HCT116 (cell line): ENCODE results near the gene PRDM11. TPM values are rescaled to one million over a fixed set of nuclear protein-coding genes. Genes with fewer than 3 reads are reported as not detected.

Experiments used
- ATAC-seq: fragments of 200-7000 bp; cut with Tn5 transposase; 2 replicates; pipeline ENCODE4 v1.9.1; 2020; ENCODE audit warnings: mild to moderate bottlenecking, moderate library complexity
- BruUV-seq: library from RNA; stranded (reverse); fragments of 400-500 nt; replicated peaks from 2 replicates; lab custom pipeline; 2021; lab: Mats Ljungman, UMichigan
- CTCF ChIA-PET: fragments of 300-600 bp; sonication (Branson Sonifier 250); formaldehyde crosslinking; loops from one replicate; lab custom pipeline; 2021; ENCODE audit warnings: antibody characterized with exemption; lab: Charles Lee
- POLR2A ChIA-PET: fragments of 300-600, 350-600 bp; sonication (Branson Sonifier 250); formaldehyde crosslinking; loops from one replicate; lab custom pipeline; 2021; ENCODE audit warnings: antibody characterized with exemption; lab: Charles Lee
- RAD21 ChIA-PET, 2 experiments: fragments of 300-600 bp; sonication (Branson Sonifier 250); formaldehyde crosslinking; loops; one replicate each; lab custom pipeline; 2023; ENCODE audit warnings: low total read pairs in 2 of 2; ENCODE audit not compliant: uncharacterized antibody in 2 of 2, unreplicated experiment in 2 of 2, low non-redundant PET in 1 of 2; lab: Charles Lee
- DNase-seq: peaks from one replicate; pipeline ENCODE4 v3.0.0-alpha.2; 2010; ENCODE audit warnings: low read depth, low spot score
- H2AFZ ChIP-seq: fragments of 200-600 bp; shearing (Covaris generic), sonication (generic); 2 replicates; pipeline ENCODE4 v1.6.1; 2017; ENCODE audit warnings: low read depth, mixed run types, mixed read lengths, antibody characterized with exemption, low read length; ENCODE audit not compliant: poor library complexity, severe bottlenecking
- H3K27ac ChIP-seq: 2 replicates; pipeline ENCODE4 v1.5.1; 2012; ENCODE audit warnings: low read depth, low read length
- H3K27me3 ChIP-seq: fragments of 200-600 bp; sonication (generic); 2 replicates; pipeline ENCODE4 v1.6.1; 2016; ENCODE audit warnings: mixed run types, low read length, mixed read lengths; ENCODE audit not compliant: insufficient read depth
- H3K36me3 ChIP-seq, 2 experiments: fragments of 200-500 bp in 1 of 2; fragments of 200-600 bp in 1 of 2; sonication (Bioruptor generic) in 1 of 2; sonication (generic) in 1 of 2; 2 replicates each; pipeline versions ENCODE4 v1.5.1 to v1.6.1; 2014 to 2016; ENCODE audit warnings: low read length in 2 of 2, inconsistent platforms in 1 of 2, mixed read lengths in 1 of 2, mixed run types in 1 of 2; ENCODE audit not compliant: insufficient read depth in 2 of 2, control insufficient read depth in 1 of 2
- H3K4me1 ChIP-seq, 2 experiments: fragments of 200-600 bp in 1 of 2; sonication (generic) in 1 of 2; 2 replicates each; pipeline versions ENCODE4 v1.5.1 to v1.6.1; 2012 to 2017; ENCODE audit warnings: low read length in 2 of 2, inconsistent platforms in 1 of 2, mild to moderate bottlenecking in 1 of 2, mixed read lengths in 1 of 2, mixed run types in 1 of 2, moderate library complexity in 1 of 2; ENCODE audit not compliant: insufficient read depth in 2 of 2, control insufficient read depth in 1 of 2
- H3K4me2 ChIP-seq: fragments of 200-600 bp; sonication (generic); 2 replicates; pipeline ENCODE4 v1.6.1; 2017; ENCODE audit warnings: mixed run types, low read length, mixed read lengths
- H3K4me3 ChIP-seq, 2 experiments: fragments of 200-600 bp in 1 of 2; sonication (generic) in 1 of 2; replicated peaks in 1 of 2; 2 replicates each; pipeline ENCODE4 v1.5.1; 2011 to 2016; ENCODE audit warnings: low read length in 2 of 2, control low read depth in 1 of 2, low read depth in 1 of 2, mild to moderate bottlenecking in 1 of 2, mixed read lengths in 1 of 2, mixed run types in 1 of 2
- H3K79me2 ChIP-seq: fragments of 200-600 bp; sonication (generic); 2 replicates; pipeline ENCODE4 v1.6.1; 2017; ENCODE audit warnings: mild to moderate bottlenecking, mixed run types, low read length, moderate library complexity, mixed read lengths; ENCODE audit not compliant: insufficient read depth
- H3K9ac ChIP-seq: fragments of 200-600 bp; sonication (generic); 2 replicates; pipeline ENCODE4 v1.6.1; 2016; ENCODE audit warnings: low read length, mixed read lengths
- H3K9me2 ChIP-seq: fragments of 200-600 bp; sonication (generic), shearing (Covaris generic); 2 replicates; pipeline ENCODE4 v1.6.1; 2017; ENCODE audit warnings: mixed run types, mild to moderate bottlenecking, moderate library complexity; ENCODE audit not compliant: insufficient read depth
- H3K9me3 ChIP-seq, 2 experiments: fragments of 200-500 bp in 1 of 2; fragments of 200-600 bp in 1 of 2; sonication (Bioruptor generic) in 1 of 2; sonication (generic) in 1 of 2; 2 replicates each; pipeline ENCODE4 v1.6.1; 2014 to 2017; ENCODE audit warnings: low read length in 2 of 2, mixed read lengths in 2 of 2, inconsistent platforms in 1 of 2, low read depth in 1 of 2, mild to moderate bottlenecking in 1 of 2, mixed run types in 1 of 2, moderate library complexity in 1 of 2; ENCODE audit not compliant: control insufficient read depth in 1 of 2, insufficient read depth in 1 of 2
- H4K20me1 ChIP-seq: fragments of 200-600 bp; sonication (generic), shearing (Covaris generic); 2 replicates; pipeline ENCODE4 v1.6.1; 2017; ENCODE audit warnings: mixed run types, mild to moderate bottlenecking, moderate library complexity; ENCODE audit not compliant: insufficient read depth
- CBX3 ChIP-seq: IDR thresholded peaks from 2 replicates; pipeline ENCODE4 v1.6.1; 2012; ENCODE audit warnings: low read depth
- CTCF ChIP-seq, 3 experiments: fragments of 200-600 bp in 1 of 3; sonication (generic) in 1 of 3; IDR thresholded peaks in 2 of 3; conservative IDR thresholded peaks in 1 of 3; 2 replicates each; pipeline ENCODE4 v1.5.1; 2012 to 2017; ENCODE audit warnings: low read depth in 2 of 3, low read length in 2 of 3, antibody characterized with exemption in 1 of 3, borderline replicate concordance in 1 of 3, control low read depth in 1 of 3, mild to moderate bottlenecking in 1 of 3, mixed read lengths in 1 of 3, mixed run types in 1 of 3, moderate library complexity in 1 of 3; ENCODE audit not compliant: insufficient read depth in 1 of 3
- RAD21 ChIP-seq: IDR thresholded peaks from 2 replicates; pipeline ENCODE4 v1.6.1; 2012; ENCODE audit warnings: low read depth, mild to moderate bottlenecking
- SIN3A ChIP-seq: IDR thresholded peaks from 2 replicates; pipeline ENCODE4 v1.6.1; 2012; ENCODE audit warnings: low read depth
- intact Hi-C: fragments of 100-400 bp; cut with micrococcal nuclease; formaldehyde crosslinking; loops from 2 replicates; pipeline ENCODE4 v1.10.0; 2022
- total RNA-seq: library from RNA; stranded (reverse); gene quantifications from one replicate; pipeline ENCODE4 v1.2.1, GENCODE V29; 2021; ENCODE audit not compliant: unreplicated experiment

Gene PRDM11
- total RNA-seq, 1 experiment from 2014 or later, result 9.3 TPM

GRCh38 chr11:45105233-45105983 lies 41.0 kb upstream of the PRDM11 start:
- Histone ChIP-seq H3K4me1 (peaks cover 0 to 14% of the 10 kb centered on the region in 2 experiments; a peak in 2 of 4 replicates), H3K27me3 (peaks cover 7% of the 10 kb centered on the region), H3K27ac (no peak overlapping the region), H3K36me3 (no peaks in the 10 kb centered on the region), H3K9ac (no peak overlapping the region), H3K4me3 (no peak overlapping the region), H4K20me1 (no peaks in the 10 kb centered on the region), H3K9me2 (no peaks in the 10 kb centered on the region), H3K9me3 (no peaks in the 10 kb centered on the region), H2AFZ (no peak overlapping the region), H3K4me2 (no peak overlapping the region), H3K79me2 (no peaks in the 10 kb centered on the region)
- ChIA-PET RAD21 (interaction anchor here (0.5 to 3.4 kb wide), 7 partner anchors 169 to 297 kb away, joined by 3 to 26 read pairs (median 7); no protein-coding TSS in a partner anchor), POLR2A (interaction anchor here (1.2 kb wide), 1 partner anchor 169 kb away, joined by 4 read pairs; no protein-coding TSS in a partner anchor), CTCF (interaction anchor here (0.6 to 10.7 kb wide), 19 partner anchors 11 to 549 kb away, joined by 3 to 236 read pairs (median 3); no protein-coding TSS in a partner anchor)
- no TSS peak for BruUV-seq
- TF ChIP-seq SIN3A (no peak), RAD21 (peak; percentile 83), CTCF (IDR thresholded peaks at IDR 0.05 in 2 of 3, conservative IDR thresholded peaks at IDR 0.05 in 1 of 3; ENCODE audit: borderline replicate concordance in 1 of 3, insufficient read depth in 1 of 3, low read depth in 2 of 3, low read length in 2 of 3) (peak; percentile 77 to 90 (median 89)), CBX3 (no peak)
- intact Hi-C loops, result loop anchor here (2.0 kb wide), 1 partner anchor 485 kb away; no protein-coding TSS in a partner anchor
- ATAC-seq, result peak; percentile 93
- peak; percentile 26 for DNase-seq

- RAD21 ChIA-PET, result interaction anchor here (0.5 to 3.4 kb wide), 7 partner anchors 169 to 297 kb away, joined by 3 to 26 read pairs (median 7); no protein-coding TSS in a partner anchor
- TF ChIP-seq RAD21 (no peak), SIN3A (no peak)
- TF ChIP-seq, all 23 proteins: peak for 0
- H3K27ac ChIP-seq, result no peak overlapping the region
- peaks cover 0 to 14% of the 10 kb centered on the region in 2 experiments; a peak in 2 of 4 replicates for H3K4me1 ChIP-seq
- intact Hi-C loops, result loop anchor here (2.0 kb wide), 1 partner anchor 485 kb away; no protein-coding TSS in a partner anchor
- H3K9me2 ChIP-seq, result no peaks in the 10 kb centered on the region
- POLR2A ChIA-PET, result interaction anchor here (1.2 kb wide), 1 partner anchor 170 kb away, joined by 4 read pairs; no protein-coding TSS in a partner anchor
- no peaks in the 10 kb centered on the region for H3K36me3 ChIP-seq
- no peaks in the 10 kb centered on the region for H3K9me3 ChIP-seq
- H3K4me2 ChIP-seq, result no peak overlapping the region
- no peaks in the 10 kb centered on the region for H4K20me1 ChIP-seq
- no peak overlapping the region for H2AFZ ChIP-seq
- H3K79me2 ChIP-seq, result no peaks in the 10 kb centered on the region
- no peak for DNase-seq
- BruUV-seq, result no TSS peak
- no peak overlapping the region for H3K4me3 ChIP-seq
- ATAC-seq, result no peak
- H3K27me3 ChIP-seq, result peaks cover 1% of the 10 kb centered on the region; the same call in 1 of the 2 replicates
- CTCF ChIA-PET, result interaction anchor here (0.6 to 10.7 kb wide), 10 partner anchors 11 to 484 kb away, joined by 3 to 236 read pairs (median 5); no protein-coding TSS in a partner anchor
- no peak overlapping the region for H3K9ac ChIP-seq
Observed at GRCh38 chr11:45105984-45106375, 40.5 kb upstream of the PRDM11 start.
